HG02970 (cell line): Measurements from ENCODE around the gene CAMKK1.
"Not testable (repeated sequence)": the region's sequence is repeated elsewhere in the genome, so short reads cannot be mapped to it uniquely, and the experiment has no call there.

ENCODE experiments used
- ATAC-seq: cut with Tn5 transposase; IDR thresholded peaks from one replicate; pipeline ENCODE4 v1.9.1; 2021; ENCODE audit warnings: mild to moderate bottlenecking, moderate library complexity, moderate number of reproducible peaks; ENCODE audit not compliant: unreplicated experiment, low FRiP score

CAMKK1 gene

GRCh38 chr17:3880983-3881382, 11.9 kb downstream of the CAMKK1 start:
- ATAC-seq: no peak

GRCh38 chr17:3879591-3880417, 13.0 kb downstream of the CAMKK1 start:
- no peak for ATAC-seq

DNA sequence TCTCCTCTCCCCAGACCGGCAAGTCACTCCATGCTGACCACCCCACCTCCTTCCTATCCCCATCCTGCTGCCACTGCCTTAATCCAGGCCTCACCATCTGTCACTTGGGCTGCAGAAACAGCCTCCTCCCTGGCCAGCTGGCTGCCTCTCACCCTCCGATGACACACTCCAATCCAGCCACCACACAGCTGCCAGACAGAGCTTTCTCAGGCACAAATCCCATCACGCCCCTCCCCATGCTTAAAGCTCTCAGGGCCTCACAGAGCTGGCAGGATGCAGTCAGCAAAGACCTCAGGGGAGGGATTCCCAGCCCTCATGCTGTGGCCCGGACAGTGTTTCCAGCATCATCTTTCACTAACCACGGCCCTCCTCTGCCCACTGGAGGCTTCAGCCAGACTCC, 13.7 kb downstream of the CAMKK1 start:
- ATAC-seq: no peak

- ATAC-seq: no peak
Observed at GRCh38 chr17:3877220-3877619, 15.6 kb downstream of the CAMKK1 start.

DNA sequence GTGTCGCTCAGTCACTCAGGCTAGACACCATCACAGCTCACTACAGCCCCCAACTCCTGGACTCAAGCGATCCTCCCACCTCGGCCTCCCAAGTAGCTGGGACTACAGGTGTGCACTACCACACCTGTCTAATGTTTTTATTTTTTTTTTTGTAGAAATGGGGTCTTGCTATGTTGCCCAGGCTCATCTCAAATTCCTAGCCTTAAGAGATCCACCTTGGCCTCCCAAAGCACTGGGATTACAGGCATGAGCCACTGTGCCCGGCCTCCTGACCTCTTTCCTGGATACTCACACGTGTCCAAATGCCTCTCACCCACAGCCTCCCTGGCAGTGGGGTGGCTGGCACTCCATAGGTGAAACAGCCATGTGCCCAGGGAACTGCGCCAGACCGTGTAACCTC, 17.5 kb downstream of the CAMKK1 start:
- ATAC-seq: no peak

DNA sequence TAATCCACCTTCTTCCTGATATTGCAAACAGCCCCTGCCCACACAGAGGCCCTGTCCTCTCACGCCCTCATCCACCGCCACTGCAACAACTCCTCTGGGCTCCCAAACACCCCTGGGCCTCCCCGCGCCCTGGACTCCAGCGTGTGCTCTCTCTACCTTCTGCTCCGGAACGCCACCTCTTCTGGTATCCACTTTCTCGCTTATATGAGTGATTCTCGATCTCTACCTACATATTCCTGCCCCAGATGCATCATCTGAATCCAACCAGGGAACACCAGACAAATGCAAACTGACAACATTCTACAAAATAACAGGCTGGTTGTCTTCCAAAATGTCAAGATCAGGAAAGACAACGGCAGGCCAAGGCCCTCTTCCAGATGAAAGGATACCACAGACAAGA, 19.0 kb downstream of the CAMKK1 start:
- no peak for ATAC-seq

DNA sequence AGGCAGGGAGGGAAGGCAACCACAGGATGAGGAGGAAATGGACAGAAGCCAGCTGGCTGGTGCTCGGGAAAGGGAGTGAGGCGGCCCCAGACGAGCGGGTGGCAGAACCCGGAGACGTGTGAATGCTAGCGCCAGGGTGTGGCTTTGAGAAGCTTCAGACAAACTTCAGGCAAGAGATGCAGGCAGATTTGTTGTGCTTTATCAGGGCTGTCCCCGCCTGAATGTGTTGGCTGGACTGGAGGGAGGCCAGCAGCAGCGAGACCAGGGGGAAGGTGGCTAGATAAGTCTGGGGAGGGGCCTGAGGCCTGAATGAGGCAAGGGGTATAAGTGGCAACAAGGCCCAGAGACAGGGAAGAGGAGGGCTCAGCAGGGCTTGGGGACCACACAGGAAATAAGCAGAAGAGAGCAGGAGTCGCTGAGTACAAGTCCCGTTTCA, 22.0 kb downstream of the CAMKK1 start:
- no peak for ATAC-seq

- ATAC-seq: no peak
Observed at GRCh38 chr17:3867606-3868005, 25.2 kb downstream of the CAMKK1 start.

- no peak for ATAC-seq
Observed at GRCh38 chr17:3867106-3867505, 25.7 kb downstream of the CAMKK1 start.

DNA sequence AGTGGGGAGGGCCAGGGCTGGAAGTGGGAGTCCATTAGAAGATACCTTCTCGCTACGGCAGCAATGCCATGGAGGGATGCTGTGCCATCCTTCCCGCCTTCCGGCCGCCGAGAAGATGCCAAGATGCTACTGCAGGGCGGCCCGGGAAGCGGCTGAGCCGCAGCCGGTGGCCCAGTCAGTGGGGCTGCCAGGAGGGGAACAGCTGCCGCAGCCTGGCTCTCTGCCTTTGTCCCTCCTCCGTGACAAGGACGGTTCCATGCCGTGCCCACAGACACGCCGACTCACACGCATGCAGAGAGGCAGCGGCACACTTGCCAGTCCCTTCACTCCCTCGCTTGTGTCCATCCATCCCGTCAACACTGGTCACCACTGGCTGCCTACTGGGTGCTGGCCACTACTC, 26.6 kb downstream of the CAMKK1 start:
- no peak for ATAC-seq

DNA sequence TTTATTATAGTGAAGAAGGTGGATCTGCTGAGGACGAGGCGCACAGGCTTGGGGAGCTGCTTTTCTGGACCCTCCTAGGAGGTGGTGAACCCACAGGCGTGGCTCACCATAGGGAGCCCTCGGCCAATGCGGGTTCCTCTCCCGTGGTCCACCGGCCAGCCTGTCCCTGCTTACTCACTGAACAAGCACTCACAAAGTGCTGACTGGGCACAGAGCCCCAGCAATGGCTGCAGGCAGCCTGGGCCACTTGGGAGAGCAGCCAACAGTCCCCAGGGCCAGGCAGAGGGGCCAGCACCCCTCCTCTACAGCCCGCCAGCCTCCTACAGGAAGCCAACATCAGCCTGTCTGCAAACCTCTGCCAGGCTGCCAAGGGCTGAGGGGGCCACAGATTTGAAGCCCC, 27.7 kb downstream of the CAMKK1 start:
- no peak for ATAC-seq

DNA sequence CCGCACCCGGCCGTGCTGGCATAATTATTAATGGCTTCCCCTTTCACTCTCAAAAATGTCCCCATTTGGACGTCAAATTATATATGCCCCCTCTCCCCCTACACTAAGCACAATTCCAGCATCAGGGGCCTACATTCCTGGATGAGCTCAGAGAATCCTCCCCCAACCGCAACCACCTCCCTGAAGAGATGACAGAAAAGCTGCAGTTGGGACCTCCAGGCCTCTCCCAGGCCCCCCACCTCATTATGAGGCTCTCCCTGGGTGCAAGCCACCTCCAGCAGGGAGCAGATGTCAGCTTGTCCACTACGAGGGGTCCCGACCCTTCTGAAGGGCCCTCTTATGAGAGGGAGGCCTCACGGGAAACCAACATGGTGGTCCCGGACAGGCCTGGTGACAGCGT, 28.3 kb downstream of the CAMKK1 start:
- no peak for ATAC-seq

DNA sequence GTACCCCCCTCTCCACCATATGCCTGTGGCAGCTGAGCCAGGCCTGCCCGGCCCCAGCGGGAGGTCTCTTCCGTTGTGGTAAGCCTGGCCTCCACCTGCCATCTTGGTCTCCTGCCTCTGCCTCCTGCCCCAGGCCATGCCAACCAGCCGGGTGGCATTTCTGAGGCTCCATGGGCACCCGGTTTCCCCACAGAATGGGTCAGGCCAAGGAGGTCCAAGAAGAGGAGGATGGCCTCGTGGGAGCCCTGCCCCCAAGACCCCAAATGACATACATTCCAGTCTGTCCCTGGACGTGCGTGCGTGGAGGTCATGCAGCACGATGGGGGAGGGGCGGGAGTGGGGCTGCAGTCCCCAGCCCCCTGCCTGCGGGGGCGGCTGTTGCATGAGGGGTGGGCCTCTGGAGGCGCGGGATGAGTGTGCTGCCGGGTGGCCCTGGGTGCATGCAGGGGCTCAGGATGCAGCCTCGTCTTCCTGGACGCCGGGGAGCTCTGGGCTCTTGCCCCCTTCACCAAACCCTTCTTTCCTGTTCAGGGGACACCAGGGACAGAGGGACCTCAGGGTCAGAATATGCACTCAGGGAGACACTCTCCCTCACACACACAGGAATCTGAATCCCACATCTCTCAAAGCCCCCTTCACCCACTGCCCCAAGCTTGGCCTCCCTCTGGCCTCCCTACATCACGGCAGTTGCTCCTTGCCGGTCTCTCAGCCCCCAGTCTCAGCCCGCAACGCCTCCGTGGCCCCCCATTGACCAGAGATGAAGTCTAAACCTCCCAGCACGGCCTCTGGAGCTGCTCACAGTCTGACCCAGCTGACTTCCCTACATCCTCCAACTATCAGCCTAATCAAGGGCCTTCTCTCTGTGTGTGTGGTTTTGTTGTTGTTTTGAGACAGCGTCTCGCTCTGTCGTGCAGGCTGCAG, 30.8 kb downstream of the CAMKK1 start:
- ATAC-seq: no peak

DNA sequence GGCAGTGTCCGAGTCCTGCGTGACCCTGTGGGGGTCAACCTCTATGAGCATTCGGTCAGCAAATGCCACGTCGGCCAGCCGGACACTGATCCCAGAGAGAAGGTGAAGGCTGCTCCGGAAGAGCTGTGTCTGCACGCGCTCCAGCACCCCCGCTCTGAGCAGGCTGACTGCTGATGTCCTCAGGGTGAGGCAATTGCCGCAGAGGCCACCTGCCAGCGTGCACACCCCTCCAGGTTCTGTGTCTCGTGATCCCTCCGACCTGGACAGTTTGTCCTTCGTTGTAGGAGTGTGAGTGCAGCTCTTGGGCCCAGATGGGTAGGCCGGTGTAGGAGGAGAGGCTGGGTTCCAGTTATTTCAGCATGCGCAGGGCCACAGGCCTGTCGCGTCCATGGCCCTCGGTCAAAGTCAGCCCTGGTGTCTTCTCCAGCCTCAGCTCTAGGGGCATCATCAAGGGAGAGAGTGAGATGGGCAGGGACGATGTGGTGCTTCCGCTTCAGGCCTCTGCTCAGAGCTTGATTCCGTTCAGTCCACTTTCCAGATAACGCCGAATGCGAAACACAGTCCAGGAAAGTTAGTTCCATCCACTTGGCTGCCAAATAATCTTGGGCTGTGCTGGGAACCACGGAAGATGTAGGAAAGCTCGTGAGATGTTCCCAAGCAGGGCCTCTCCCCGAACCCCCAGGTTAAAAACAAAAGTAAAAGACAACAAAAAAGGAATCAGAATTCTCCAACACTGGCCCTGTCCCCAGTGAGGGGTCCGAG, 31.7 kb downstream of the CAMKK1 start:
- no peak for ATAC-seq

- ATAC-seq: no peak
Observed at GRCh38 chr17:3859940-3860339, 32.9 kb downstream of the CAMKK1 start.

GRCh38 chr17:3857261-3858105, 35.4 kb downstream of the CAMKK1 start:
- no peak for ATAC-seq

- not testable (repeated sequence) for ATAC-seq
Observed at GRCh38 chr17:3854204-3854603, 38.6 kb downstream of the CAMKK1 start.

DNA sequence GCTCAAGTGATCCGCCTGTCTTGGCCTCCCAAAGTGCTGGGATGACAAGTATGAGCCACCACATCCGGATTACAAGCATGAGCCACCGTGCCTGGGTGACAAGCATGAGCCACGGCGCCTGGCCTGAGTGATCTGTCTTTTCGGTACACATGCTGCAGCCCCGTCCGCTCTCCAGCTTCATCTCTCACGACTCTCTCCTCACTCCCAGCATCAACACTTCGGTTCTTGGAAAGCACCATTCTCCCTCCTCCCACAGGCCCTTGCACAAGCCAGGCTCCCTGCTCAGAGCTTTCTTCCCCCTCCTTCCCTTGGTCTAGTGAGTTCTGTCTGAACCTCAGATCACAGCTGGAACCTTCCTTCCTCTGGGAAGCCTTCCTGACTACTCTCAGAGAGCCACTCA, 40.3 kb downstream of the CAMKK1 start:
- ATAC-seq: no peak

- ATAC-seq: no peak
Observed at GRCh38 chr17:3851461-3852100, 41.3 kb downstream of the CAMKK1 start.
